ENCODE results near the gene TCF7L2. TPM values are rescaled to one million over a fixed set of nuclear protein-coding genes. Genes with fewer than 3 reads are reported as not detected.

Gene TCF7L2
- total RNA-seq, 8 experiments from 2014 or later, result 2.2 to 62.9 (median 7.5) TPM

- Histone ChIP-seq H3K4me1 (replicated peaks in 1 of 2) (peaks cover 28 to 44% of the 10 kb centered on the region in 2 donors), H3K27ac (no peak overlapping the region), H3K4me3 (no peak overlapping the region)
- 60 to 100% (median 83%) methylated on average over 1 to 3 of the region's 4 CpGs; no CpG with 5 or more reads in 3 of the 10 experiments for WGBS, 10 experiments
- in situ Hi-C loops (cut with MboI; ENCODE audit: low pct_unique_long_range_greater_than_20kb in 2 of 9, low sequenced_read_pairs in 9 of 9, unreplicated experiment in 9 of 9), result loop anchor here in 4 of 9 experiments (10.0 to 25.0 kb wide), 2 partner anchors 246 to 248 kb away; no protein-coding TSS in a partner anchor
- no peak for ATAC-seq (replicated peaks in 6 of 8)
Observed at GRCh38 chr10:113138937-113139585, 189.0 kb downstream of the TCF7L2 start.

- WGBS, 10 experiments, result 0 to 60% (median 18%) methylated on average over 1 to 2 of the region's 2 CpGs; no CpG with 5 or more reads in 2 of the 10 experiments
- Histone ChIP-seq H3K4me1 (replicated peaks in 1 of 2) (peaks cover 25 to 38% of the 10 kb centered on the region in 2 donors), H3K27ac (no peak overlapping the region), H3K4me3 (no peak overlapping the region)
- peak in 3 of 8 experiments; percentile 2 to 30 (median 14) for ATAC-seq (replicated peaks in 6 of 8)
- in situ Hi-C loops (cut with MboI; ENCODE audit: low pct_unique_long_range_greater_than_20kb in 2 of 9, low sequenced_read_pairs in 9 of 9, unreplicated experiment in 9 of 9), result loop anchor here in 4 of 9 experiments (10.0 to 25.0 kb wide), 2 partner anchors 245 to 248 kb away; no protein-coding TSS in a partner anchor
Observed at GRCh38 chr10:113139699-113140098, 189.7 kb downstream of the TCF7L2 start.

- 0 to 71% (median 35%) methylated on average over 1 to 2 of the region's 10 CpGs; no CpG with 5 or more reads in 2 of the 10 experiments for WGBS, 10 experiments
- ATAC-seq (replicated peaks in 6 of 8), result peak in 5 of 8 experiments; percentile 19 to 80 (median 67)
- in situ Hi-C loops (cut with MboI; ENCODE audit: low pct_unique_long_range_greater_than_20kb in 2 of 9, low sequenced_read_pairs in 9 of 9, unreplicated experiment in 9 of 9), result loop anchor here in 3 of 9 experiments (25.0 kb wide), 1 partner anchor 247 kb away; no protein-coding TSS in a partner anchor
- Histone ChIP-seq H3K4me3 (no peak overlapping the region), H3K4me1 (replicated peaks in 1 of 2) (peaks cover 20 to 31% of the 10 kb centered on the region in 2 donors), H3K27ac (no peak overlapping the region)
Observed at GRCh38 chr10:113140143-113141011, 190.3 kb downstream of the TCF7L2 start.

- in situ Hi-C loops (cut with MboI; ENCODE audit: low pct_unique_long_range_greater_than_20kb in 2 of 9, low sequenced_read_pairs in 9 of 9, unreplicated experiment in 9 of 9), result loop anchor here in 3 of 9 experiments (25.0 kb wide), 1 partner anchor 245 kb away; no protein-coding TSS in a partner anchor
- H3K4me3 ChIP-seq, result no peak overlapping the region
- 50 to 92% (median 65%) methylated on average over 4 to 16 of the region's 22 CpGs for WGBS, 10 experiments
- ATAC-seq (replicated peaks in 6 of 8), result peak in 6 of 8 experiments; percentile 44 to 81 (median 60)
- peaks cover 19 to 21% of the 10 kb centered on the region in 2 donors for H3K4me1 ChIP-seq (replicated peaks in 1 of 2)
- peak overlapping the region in 1 of 2 donors; percentile 25 for H3K27ac ChIP-seq
Observed at GRCh38 chr10:113142601-113143362, 192.7 kb downstream of the TCF7L2 start.

GRCh38 chr10:113144576-113144975 lies 194.5 kb downstream of the TCF7L2 start:
- Histone ChIP-seq H3K27ac (no peak overlapping the region), H3K4me3 (no peak overlapping the region), H3K4me1 (replicated peaks in 1 of 2) (peaks cover 19 to 21% of the 10 kb centered on the region in 2 donors)
- no peak for ATAC-seq (replicated peaks in 6 of 8)
- in situ Hi-C loops (cut with MboI; ENCODE audit: low pct_unique_long_range_greater_than_20kb in 2 of 9, low sequenced_read_pairs in 9 of 9, unreplicated experiment in 9 of 9), result loop anchor here in 3 of 9 experiments (25.0 kb wide), 1 partner anchor 243 kb away; no protein-coding TSS in a partner anchor
- WGBS, 10 experiments, result 80 to 100% (median 93%) methylated on average over 1 to 5 of the region's 5 CpGs; no CpG with 5 or more reads in 3 of the 10 experiments

GRCh38 chr10:113148071-113148825 lies 198.2 kb downstream of the TCF7L2 start:
- in situ Hi-C loops (cut with MboI; ENCODE audit: low pct_unique_long_range_greater_than_20kb in 2 of 9, low sequenced_read_pairs in 9 of 9, unreplicated experiment in 9 of 9), result loop anchor here in 3 of 9 experiments (25.0 kb wide), 1 partner anchor 239 kb away; no protein-coding TSS in a partner anchor
- Histone ChIP-seq H3K4me3 (no peak overlapping the region), H3K4me1 (replicated peaks in 1 of 2) (peaks cover 0 to 3% of the 10 kb centered on the region in 2 donors), H3K27ac (no peak overlapping the region)
- ATAC-seq (replicated peaks in 6 of 8), result peak in 1 of 8 experiments; percentile 23
- 66 to 100% (median 88%) methylated on average over 1 to 10 of the region's 11 CpGs; no CpG with 5 or more reads in 1 of the 10 experiments for WGBS, 10 experiments

- WGBS, 10 experiments, result 0 to 100% (median 85%) methylated on average over 1 to 4 of the region's 4 CpGs; no CpG with 5 or more reads in 2 of the 10 experiments
- no peak overlapping the region for H3K4me3 ChIP-seq
- H3K27ac ChIP-seq, result no peak overlapping the region
- ATAC-seq (replicated peaks in 6 of 8), result peak in 1 of 8 experiments; percentile 40
- in situ Hi-C loops (cut with MboI; ENCODE audit: low pct_unique_long_range_greater_than_20kb in 2 of 9, low sequenced_read_pairs in 9 of 9, unreplicated experiment in 9 of 9), result loop anchor here in 3 of 9 experiments (25.0 kb wide), 1 partner anchor 238 kb away; no protein-coding TSS in a partner anchor
- peaks cover 0 to 3% of the 10 kb centered on the region in 2 donors for H3K4me1 ChIP-seq (replicated peaks in 1 of 2)
Observed at GRCh38 chr10:113148901-113149300, 198.9 kb downstream of the TCF7L2 start.

GRCh38 chr10:113149626-113150025 lies 199.6 kb downstream of the TCF7L2 start:
- ATAC-seq (replicated peaks in 6 of 8), result no peak
- no peak overlapping the region for H3K27ac ChIP-seq
- peaks cover 0 to 3% of the 10 kb centered on the region in 2 donors for H3K4me1 ChIP-seq (replicated peaks in 1 of 2)
- 87 to 100% (median 100%) methylated on average over 1 to 3 of the region's 3 CpGs; no CpG with 5 or more reads in 4 of the 10 experiments for WGBS, 10 experiments
- no peak overlapping the region for H3K4me3 ChIP-seq
- in situ Hi-C loops (cut with MboI; ENCODE audit: low pct_unique_long_range_greater_than_20kb in 2 of 9, low sequenced_read_pairs in 9 of 9, unreplicated experiment in 9 of 9), result loop anchor here in 3 of 9 experiments (25.0 kb wide), 1 partner anchor 238 kb away; no protein-coding TSS in a partner anchor

- in situ Hi-C loops (cut with MboI; ENCODE audit: low pct_unique_long_range_greater_than_20kb in 2 of 9, low sequenced_read_pairs in 9 of 9, unreplicated experiment in 9 of 9), result no loop called here
- Histone ChIP-seq H3K4me3 (no peak overlapping the region), H3K4me1 (replicated peaks in 1 of 2) (peaks cover 0 to 3% of the 10 kb centered on the region in 2 donors), H3K27ac (no peak overlapping the region)
- WGBS, 10 experiments, result 57 to 100% (median 83%) methylated on average over 1 to 5 of the region's 6 CpGs; no CpG with 5 or more reads in 2 of the 10 experiments
- no peak for ATAC-seq (replicated peaks in 6 of 8)
Observed at GRCh38 chr10:113151190-113151666, 201.2 kb downstream of the TCF7L2 start.

- in situ Hi-C loops (cut with MboI; ENCODE audit: low pct_unique_long_range_greater_than_20kb in 2 of 9, low sequenced_read_pairs in 9 of 9, unreplicated experiment in 9 of 9), result no loop called here
- WGBS, 10 experiments, result 81 to 100% (median 96%) methylated on average over 3 to 12 of the region's 17 CpGs
Observed at GRCh38 chr10:113153493-113154102, 203.6 kb downstream of the TCF7L2 start.

GRCh38 chr10:113157441-113157840 lies 207.4 kb downstream of the TCF7L2 start:
- ATAC-seq (replicated peaks in 6 of 8), result no peak
- 80 to 100% (median 100%) methylated on average over 1 to 4 of the region's 7 CpGs; no CpG with 5 or more reads in 2 of the 10 experiments for WGBS, 10 experiments
- H3K4me3 ChIP-seq, result no peak overlapping the region
- peaks cover 8 to 11% of the 10 kb centered on the region in 2 donors for H3K4me1 ChIP-seq (replicated peaks in 1 of 2)
- no peak overlapping the region for H3K27ac ChIP-seq
- in situ Hi-C loops (cut with MboI; ENCODE audit: low pct_unique_long_range_greater_than_20kb in 2 of 9, low sequenced_read_pairs in 9 of 9, unreplicated experiment in 9 of 9), result no loop called here

More at GRCh38 chr10:113153493-113154102, 203.6 kb downstream of the TCF7L2 start:
- Histone ChIP-seq H3K4me3 (no peak overlapping the region), H3K27ac (no peak overlapping the region), H3K4me1 (replicated peaks in 1 of 2) (peaks cover 6 to 8% of the 10 kb centered on the region in 2 donors)
- peak in 3 of 8 experiments; percentile 37 to 58 (median 58) for ATAC-seq (replicated peaks in 6 of 8)
